Brain pericyte (primary cell): ENCODE data around the gene CBFA2T3.

Experiments used
- DNase-seq: peaks from one replicate; pipeline ENCODE4 v3.0.0-alpha.2; 2012; ENCODE audit warnings: low read depth, low spot score

CBFA2T3 gene

DNA sequence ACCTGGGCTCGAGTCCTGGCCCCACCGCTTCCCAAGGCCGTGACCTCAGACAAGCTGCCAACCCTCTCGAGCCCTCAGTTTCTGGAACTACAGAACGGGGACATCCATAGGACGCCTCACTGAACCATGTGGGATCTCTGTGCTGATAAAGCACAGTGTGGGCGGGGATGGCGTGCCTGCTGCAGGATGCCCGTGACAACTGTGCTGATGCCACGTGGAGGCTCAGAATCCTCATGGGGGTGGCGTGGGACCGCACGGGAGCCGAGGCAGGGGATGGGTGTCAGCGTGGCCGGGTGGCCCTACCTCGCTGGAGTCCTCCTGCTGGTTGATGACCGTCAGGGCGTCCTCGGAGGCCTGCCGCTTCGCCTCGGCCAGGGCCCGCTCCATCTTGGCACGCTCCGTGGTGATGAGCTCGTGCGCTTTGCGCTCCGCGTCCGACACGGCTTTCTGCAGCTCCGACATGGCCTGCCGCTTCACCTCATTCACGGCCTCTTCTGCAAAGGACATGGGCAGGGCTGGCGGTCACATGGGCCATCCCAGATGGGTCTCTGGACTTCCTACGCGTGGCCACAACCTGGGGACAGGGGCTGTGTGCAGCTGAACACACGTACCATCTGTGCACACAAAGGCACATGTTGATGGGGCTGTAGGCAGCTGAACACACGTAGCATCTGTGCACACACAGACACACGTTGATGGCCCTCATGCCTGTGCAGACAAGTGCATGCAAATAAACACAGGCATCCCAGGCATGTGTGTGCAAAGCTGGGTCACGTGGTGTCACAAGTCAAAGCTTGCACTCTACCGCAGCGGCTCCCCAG is 97.8 kb downstream of the CBFA2T3 start:
- DNase-seq: no peak

DNA sequence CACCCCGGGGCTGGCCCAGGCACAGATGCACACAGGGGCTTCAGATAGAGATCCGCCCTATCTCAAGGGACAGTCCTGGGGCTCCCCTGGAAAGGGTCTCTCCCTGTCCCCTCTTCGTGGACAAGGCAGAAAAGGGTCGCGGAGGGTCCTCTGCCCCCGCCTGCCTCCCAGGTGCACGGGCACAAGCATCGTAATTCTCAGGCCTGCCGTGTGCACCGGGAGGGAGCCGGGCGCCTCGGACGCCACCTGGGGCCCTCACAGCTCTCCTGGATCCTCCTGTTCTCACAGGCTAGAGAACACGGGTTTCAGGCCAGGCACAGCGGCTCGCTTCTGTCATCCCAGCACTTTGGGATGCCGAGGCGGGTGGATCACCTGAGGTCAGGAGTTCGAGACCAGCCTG is 98.7 kb downstream of the CBFA2T3 start:
- DNase-seq: no peak

DNA sequence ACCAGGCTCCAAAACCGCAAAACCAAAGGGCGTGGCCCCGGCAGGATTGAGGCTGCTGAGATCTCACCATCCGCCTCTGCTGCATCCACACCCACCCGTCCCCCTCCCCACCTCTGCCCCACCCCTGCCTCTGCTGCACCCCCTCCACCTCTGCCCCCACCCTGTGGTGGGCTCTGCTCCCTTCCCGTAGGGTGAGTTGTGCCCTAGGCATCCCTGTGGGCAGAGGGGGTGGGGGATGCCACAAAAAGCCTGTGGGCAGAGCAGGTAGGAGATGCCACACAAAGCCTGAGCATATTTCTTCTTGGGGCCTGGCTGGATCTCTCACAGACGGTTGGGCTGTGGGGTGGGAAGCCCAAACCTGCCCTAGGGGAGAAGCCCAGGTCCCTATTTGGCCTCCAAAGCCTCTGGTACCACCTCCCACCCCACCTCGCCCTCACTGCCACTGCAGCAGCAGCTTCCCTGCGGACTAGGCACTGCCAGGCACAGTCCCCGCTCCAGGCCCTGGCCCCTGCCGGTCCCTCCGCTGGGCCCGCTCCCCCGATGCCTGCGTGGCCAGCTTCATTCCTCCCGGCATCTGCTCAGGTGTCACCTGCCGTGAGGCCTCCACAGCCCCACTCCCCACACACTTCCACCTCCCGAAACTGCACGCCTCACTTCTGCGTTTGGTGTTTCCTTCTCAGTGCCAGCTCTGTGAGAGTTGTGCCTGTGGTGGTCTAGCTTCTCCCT is 99.3 kb downstream of the CBFA2T3 start:
- no peak for DNase-seq

DNA sequence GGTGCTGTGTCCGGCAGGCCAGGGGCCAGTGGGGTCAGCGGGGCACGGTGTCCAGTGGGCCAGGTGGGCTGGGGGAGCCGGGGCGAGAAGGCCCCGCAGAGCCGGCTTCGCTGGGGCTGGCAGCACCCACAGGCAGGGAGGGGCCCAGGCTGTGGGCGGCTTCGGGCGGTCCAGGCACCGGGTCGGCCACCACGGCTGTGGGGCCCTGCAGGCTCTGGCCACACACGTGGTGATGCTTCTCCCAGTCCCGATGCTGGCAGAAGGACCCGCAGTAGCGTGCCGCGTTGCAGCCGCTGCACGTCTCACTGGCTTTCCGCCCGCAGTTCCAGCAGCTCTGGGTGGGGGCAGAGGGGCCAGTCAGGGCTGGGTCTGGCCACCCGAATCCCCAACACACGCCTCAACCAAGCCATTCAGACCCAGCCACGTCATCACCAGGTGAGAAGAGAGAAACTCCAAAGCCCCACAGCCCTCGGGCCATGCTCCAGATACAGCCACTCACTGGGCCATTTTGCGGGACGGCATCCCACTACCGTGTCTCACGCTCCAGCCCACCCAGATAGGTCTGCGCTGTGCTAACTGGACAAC is 100.0 kb downstream of the CBFA2T3 start:
- DNase-seq: no peak

DNA sequence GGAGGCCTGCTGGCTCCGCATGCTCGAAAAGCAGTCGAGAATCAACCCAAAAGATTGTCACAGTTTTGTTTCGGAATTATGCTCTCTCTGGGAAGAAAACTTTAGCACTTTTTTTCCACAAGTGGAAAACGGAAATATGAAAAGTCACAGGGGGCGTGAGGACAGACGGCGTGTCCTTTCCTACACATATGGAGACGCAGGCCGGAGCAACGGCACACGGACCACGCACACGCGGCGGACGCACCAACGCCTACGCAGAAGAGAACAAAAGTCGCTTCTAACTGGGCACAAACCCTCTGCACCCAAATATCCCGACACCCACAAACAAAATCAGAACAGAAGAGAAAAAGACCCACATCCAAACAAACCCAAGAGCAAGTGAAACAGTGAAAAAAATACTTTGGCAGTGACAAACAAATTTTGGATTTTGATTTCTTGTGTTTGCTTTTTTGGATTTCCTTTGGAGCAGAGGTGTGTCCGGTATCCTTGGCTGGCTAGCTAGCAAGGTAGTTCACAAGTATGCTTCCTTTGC is 101.2 kb downstream of the CBFA2T3 start:
- no peak for DNase-seq

DNA sequence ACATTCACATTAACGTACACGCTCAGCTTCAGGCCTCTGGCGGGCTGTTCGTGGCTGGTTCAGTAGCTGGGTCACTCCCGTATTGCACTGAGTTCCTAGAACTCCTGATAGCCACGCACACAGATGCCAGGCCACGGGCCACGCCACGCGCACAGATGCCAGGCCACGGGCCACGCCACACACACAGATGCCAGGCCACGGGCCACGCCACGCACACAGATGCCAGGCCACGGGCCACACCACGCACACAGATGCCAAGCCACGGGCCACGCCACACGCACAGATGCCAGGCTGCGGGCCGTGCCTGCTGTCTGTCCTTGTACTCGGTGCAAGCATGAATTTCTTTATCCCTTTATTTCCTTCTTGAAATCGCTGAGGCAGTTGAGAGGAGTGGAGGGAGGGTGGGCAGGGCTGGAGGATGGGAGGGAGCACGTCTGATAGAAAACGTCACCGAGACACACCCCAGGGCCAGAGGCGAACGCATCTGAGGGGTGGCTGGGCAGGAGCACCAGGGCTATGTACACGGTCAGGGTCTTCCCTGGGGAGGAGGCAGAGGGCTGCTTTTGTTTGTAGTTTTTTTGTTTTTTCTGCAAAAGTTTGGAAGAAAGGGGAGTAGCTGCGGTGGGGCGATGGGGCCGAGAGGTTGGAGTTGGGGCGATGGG is 101.9 kb downstream of the CBFA2T3 start:
- no peak for DNase-seq

DNA sequence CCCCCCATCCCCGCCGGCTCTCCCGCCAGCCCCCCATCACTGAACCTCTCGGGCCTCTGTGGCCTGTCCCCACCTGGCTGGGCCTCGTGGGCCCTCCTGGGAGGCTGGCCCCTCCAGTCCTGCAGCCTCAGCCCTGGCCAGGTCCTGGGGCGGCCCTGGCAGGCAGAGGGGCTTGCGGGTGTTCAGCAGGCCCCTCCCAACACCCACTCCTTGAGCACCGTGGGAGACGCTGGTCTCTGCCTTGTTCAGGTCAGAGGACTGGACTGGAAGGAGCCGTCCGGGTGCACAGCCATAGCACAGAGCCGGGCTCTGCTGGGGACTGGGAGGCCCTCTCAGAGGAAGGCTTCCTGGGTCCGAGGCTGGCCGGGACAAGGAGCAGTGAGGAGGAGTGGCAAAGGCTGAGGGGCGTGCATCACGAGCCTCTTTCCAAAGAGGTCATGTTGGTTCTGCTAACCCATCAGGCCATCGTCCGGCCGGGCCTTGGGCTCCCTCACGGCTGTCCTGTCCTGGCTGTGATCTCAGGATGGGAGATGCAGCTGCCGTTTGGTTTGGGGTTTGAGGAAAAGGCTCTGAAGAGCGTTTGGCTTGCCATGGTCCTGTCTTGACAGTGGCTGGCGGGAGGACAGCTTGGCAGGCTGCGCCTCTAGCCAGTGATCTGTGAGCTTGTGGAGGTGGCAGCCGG is 104.2 kb downstream of the CBFA2T3 start:
- no peak for DNase-seq

DNA sequence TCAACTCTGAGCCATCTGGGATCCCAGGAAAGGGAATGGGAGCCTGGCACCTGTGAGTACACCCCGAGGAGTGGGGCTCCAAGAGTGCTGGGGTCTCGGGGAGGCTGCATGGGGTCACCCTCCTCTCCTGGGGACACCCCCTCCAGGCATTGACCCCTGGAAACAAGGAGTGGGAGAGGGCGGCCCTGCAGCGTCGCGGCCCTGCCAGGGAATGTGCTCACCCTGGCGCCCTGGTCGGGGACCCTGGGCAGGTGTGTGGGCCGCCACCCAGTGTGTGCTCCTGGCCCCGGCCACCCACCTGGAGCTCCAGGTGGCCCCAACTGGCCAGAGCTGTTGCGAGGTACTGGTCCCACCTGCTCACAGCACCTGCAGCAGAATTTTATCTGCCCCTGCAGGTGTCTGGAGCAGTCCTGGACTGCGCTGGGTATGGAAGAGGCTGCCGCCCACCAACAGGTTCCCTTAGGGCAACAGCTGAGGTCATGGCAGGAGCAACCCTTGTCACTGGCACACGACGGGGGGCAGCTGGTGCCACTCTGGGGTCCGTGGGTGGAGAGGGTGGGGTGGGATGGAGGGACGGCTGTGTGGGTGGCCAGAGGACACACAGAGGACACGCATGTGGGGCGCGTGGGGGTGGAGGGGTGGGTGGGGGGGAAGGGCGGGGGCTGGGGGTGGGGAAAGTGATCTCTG is 105.1 kb downstream of the CBFA2T3 start:
- DNase-seq: no peak

DNA sequence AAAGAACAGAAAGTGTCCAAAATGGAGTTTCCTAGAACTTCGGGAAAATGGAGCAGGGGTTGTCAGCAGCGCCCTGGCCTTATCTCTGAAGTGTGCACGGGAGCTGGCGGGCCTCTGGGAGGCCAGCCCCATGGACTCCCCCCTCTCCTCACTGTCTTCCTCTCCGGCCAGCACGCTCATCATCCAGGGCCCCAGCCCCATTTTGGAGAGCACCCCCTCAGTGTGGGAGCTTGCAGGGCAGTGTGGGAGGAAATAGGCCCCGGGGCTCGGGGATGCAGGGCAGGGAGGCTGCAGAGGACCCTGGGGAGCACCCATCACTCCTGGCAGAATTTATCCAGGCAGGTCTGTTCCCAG is 105.7 kb downstream of the CBFA2T3 start:
- DNase-seq: no peak

DNA sequence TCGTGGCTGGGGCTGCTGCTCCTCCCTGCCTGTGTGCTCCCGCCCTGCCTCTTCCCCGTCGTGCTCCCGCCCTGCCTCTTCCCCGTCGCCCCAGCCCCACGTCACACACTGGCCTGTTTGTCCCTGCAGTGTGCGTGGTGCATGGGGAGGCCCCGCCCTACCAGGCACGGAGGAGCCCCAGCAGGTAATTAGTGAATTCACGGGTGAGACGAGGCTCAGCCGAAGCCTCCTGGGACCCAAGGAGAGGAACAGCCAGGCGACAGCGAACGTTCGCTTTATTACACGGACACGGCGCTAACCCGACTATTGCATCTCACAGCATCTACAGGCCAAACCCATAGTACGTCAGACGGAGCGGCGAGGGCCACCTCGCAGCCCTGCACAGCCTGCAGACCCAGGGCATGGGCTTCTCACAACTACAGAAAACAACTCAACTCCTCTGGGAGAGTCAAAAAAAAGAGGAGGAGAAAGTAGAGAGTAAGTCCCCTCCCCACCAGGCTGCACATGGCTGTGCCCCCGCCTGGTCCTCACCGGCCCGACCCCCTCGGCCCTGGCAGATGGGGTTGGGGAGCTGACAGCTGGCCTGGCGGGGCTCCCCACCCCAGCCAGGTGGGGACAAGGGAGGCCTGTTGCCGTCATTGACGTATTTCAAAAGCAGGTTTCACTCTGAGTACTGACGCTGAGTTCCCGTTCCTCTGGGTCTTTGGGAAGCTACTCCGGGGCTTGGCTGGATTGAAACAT is 106.2 kb downstream of the CBFA2T3 start:
- no peak for DNase-seq

DNA sequence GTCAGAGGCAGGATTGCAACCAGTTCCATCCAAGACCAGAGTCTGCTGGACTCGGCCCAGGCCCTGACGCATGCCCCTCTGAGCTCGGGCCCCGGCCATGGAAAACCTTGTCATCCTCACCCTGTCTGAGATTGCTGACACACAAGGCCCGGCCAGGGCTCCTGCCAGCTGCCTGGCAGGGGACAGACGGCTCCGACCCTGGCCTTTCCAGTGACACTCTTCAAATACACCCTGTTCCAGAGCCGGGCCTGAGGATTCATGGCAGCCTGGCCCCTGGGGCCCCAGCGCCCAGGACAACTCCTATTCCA is 107.4 kb downstream of the CBFA2T3 start:
- no peak for DNase-seq

DNA sequence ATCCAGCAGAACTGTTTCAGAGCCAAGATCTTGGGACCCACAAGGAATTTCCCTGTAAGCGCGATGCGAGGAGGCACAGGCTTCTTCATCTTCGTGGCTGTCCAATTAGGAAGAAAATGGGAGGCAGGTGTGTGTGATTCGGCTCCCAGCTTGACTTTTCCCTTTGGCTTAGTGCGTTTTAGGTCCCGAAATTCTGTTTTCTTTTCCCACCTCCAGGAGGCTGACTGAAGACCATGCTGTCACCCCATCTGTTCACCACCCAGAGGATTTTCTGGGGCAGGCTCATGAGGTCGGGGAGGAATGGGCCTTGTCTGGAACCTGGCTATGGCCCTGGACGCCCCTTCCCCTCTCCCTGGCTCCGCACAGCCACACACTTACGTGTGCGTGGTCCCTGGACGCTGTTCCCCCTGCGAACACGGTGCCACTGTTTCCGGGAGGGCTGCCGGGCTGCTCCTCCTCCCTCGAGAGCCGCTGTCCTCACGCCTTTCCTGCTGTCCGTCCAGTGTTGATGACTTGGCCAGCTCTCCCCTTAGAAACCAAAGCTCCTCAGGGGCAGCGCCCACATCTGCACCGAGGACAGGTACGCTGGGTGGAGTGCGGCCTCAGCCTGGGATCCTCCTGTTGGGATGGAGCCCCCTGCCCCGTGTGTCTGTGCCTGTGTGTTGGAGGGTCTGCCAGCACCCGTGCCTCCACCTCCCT is 107.9 kb downstream of the CBFA2T3 start:
- no peak for DNase-seq

DNA sequence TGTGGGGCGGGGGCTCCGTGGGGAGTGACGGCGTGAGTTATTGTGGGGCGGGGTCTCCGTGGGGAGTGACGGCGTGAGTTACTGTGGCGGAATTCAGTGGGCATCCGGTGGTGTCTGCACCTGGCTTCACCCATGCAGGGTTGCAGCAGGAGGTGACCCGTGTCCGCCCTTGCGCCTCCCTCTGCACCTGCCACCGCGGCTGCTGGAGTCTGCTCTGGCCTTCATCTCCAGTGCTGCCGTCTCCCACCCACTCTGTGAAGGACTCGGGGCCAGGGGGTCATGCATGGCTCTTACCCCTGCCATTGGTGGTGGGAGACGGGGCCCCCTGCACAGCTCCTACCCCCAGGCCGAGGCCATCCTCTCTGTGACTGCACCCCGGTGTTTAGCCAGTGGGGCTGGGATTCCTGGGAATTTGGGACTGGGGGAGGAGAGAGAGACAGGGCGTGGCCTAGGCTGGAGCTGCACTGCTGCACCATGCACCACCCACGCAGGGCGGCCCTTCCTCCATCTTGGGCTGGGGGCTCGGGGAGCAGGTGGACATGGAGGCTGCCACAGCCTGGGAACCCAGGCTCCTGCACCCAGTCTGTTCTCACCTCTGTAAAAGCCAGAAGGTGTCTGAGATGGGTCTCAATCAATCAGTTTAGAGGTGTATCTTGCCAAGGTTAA is 109.3 kb downstream of the CBFA2T3 start:
- no peak for DNase-seq

DNA sequence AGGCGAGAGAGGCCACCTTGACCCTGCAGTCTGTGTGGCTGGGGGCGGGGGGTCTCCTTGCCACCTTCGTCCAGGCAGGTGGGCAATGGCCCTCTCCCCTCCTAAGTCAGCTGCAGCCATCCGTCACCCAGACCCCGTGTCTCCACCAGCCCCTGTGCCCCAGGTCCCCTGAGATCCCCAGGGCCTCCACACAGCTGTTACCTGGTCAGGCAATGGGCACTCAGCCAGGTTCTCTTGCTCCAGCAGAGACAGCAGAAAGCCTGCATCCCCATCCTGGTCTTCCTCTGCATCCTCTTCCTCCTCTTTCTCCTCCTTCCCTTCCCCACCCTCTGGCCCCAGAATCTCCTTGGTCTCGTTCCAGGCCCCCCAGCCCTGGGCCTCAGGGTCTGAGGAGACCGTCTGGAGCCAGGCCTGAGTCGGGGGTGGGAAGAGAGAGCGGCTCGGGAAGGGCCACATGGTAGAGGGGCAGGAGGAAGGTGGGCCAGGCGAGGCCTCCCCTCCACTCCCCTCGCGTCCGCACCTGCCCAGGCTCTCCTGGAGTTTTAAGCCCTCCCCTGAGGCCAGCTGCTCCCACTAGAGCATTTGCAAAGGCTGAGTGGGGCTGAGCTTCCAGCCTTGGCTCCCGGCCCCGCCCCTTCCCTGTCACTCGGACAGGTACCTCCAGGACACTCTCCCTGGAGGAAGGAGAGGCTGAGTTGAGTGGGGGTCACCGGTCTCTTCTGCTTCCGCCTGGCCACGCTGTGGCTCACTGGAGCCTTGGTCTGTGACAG is 110.7 kb downstream of the CBFA2T3 start, which contains the start of gene PABPN1L:
TSS of gene PABPN1L (minus strand) at position 510 of the 770 bp plus-strand sequence. CDS start at position 456, 54 bp downstream.
- DNase-seq: no peak

DNA sequence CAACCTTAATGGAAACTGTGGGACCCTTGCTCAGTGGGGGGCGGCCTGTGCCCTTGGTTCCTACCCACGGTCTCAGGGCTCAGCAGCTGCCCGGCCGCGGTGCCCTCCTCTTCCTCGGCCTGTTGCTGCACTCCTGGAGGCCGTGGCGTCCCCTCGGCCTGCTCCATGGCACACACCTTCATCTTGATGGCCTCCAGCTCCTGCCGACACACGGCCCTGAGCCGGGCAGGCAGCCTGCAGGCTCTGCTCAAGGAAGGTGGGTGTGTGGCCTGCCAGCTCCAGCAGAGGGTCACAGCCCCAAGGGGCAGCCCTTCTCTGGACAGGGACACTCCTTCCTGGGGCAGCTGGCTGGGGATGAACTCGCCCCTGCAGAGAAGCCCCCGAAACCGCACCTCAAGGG is 111.3 kb downstream of the CBFA2T3 start:
- no peak for DNase-seq

DNA sequence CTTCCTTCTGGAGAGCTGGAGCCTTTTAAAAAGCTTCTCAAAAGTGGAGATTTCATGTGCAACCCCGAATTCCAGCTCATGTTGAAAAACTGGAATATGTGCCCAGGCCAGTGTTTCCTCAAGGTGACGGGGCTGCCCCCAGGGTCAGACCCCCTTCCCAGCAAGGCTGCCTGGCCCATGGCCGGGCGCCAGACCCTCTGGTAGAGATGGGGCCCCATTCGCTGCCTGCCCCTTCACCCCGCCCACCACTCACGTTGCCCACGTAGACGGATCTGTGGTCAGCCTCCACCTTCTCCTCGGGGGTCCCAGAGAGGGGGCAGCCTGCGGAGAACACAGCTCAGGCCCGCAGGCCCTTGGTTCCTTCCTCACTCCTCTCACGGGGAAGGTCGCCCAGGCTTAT is 111.7 kb downstream of the CBFA2T3 start:
- DNase-seq: no peak

DNA sequence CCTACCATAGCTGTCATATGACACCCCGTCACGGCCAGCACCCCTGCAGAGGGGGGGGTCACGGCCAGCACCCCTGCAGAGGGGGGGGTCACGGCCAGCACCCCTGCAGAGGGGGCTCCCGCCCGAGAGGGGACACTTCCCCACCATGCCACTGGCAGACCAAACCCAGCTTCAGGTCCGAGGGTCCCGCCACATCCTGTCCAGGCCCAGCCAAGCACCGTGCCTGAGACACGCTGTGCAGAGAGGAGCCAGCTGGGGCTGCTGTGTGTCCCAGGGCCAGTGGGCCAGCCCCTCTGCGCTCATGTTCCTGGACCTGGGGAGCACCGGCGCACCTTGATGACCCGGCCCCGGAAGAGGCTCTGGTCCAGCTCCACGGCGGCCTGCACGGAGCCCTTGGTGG is 112.5 kb downstream of the CBFA2T3 start:
- no peak for DNase-seq

DNA sequence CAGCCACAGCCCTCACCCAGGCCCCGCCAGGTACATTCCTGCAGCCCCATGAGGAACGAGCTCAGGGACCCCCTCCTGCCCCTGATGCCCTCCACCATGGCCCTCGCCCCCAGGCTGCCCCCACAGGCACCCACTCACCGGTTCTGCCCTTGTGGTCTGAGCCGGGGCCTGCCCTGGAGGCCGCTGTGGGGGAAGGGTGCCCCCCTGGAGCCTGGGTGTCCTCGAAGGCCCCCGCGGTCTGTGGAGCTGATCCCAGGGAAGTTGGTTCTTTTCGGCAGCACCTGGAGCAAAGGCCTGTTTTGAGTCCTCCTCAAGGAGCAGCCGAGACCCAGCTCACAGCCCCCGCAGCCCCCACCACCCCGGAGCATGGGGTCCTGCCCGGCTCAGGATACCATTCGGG is 112.9 kb downstream of the CBFA2T3 start:
- no peak for DNase-seq
